ENCODE data around the gene RPS5. TPM values are rescaled to one million over a fixed set of nuclear protein-coding genes. Genes with fewer than 3 reads are reported as not detected.
"Not testable (repeated sequence)": the region's sequence is repeated elsewhere in the genome, so short reads cannot be mapped to it uniquely, and the experiment has no call there.

Gene RPS5
- total RNA-seq, 4 donors from 2014 or later: 1,292 to 2,917 (median 1,952) TPM

- no peak for DNase-seq
- no peak for TF ChIP-seq POLR2A (IDR thresholded peaks at IDR 0.05)
- no peaks in the 10 kb centered on the region for H3K9me3 ChIP-seq
- WGBS, 2 donors: 64 to 74% methylated on average over 4 of the region's 4 CpGs
- no peak overlapping the region for H3K27ac ChIP-seq
- intact Hi-C loops (cut with DNase I): no loop called here
- H3K27me3 ChIP-seq: no peaks in the 10 kb centered on the region
- H3K36me3 ChIP-seq: no peaks in the 10 kb centered on the region
- peaks cover 0 to 3% (median 0%) of the 10 kb centered on the region in 3 donors for H3K4me1 ChIP-seq
- H3K4me3 ChIP-seq: no peak overlapping the region
Measured at GRCh38 chr19:58374200-58374599, 12.9 kb upstream of the RPS5 start.

- DNase-seq; H3K4me3 ChIP-seq; H3K27me3 ChIP-seq; H3K27ac ChIP-seq; H3K36me3 ChIP-seq; intact Hi-C loops (cut with DNase I); H3K9me3 ChIP-seq: not testable (repeated sequence)
- H3K4me1 ChIP-seq: peaks cover 12 to 20% (median 14%) of the 10 kb centered on the region in 3 donors
- WGBS, 2 donors: 54 to 60% methylated on average over 4 to 6 of the region's 7 CpGs
Measured at GRCh38 chr19:58376724-58377123, 10.3 kb upstream of the RPS5 start.

GRCh38 chr19:58379246-58379645 is 7.8 kb upstream of the RPS5 start:
- intact Hi-C loops (cut with DNase I): no loop called here
- Histone ChIP-seq H3K27me3 (no peaks in the 10 kb centered on the region), H3K36me3 (no peaks in the 10 kb centered on the region), H3K27ac (no peak overlapping the region), H3K9me3 (no peaks in the 10 kb centered on the region), H3K4me1 (peaks cover 19 to 29% (median 19%) of the 10 kb centered on the region in 3 donors), H3K4me3 (peak overlapping the region in 1 of 4 donors; percentile 95)
- no peak for DNase-seq
- no peak for TF ChIP-seq CTCF (IDR thresholded peaks at IDR 0.05)
- no peak for TF ChIP-seq POLR2A (IDR thresholded peaks at IDR 0.05)
- WGBS, 2 donors: 80 to 100% methylated on average over 1 to 2 of the region's 6 CpGs

GRCh38 chr19:58380037-58380661 is 6.9 kb upstream of the RPS5 start:
- Histone ChIP-seq H3K27me3 (no peaks in the 10 kb centered on the region), H3K4me3 (peak overlapping the region; percentile 62 to 95 (median 65)), H3K9me3 (no peaks in the 10 kb centered on the region), H3K27ac (peak overlapping the region; percentile 89 to 96 (median 92)), H3K36me3 (no peaks in the 10 kb centered on the region), H3K4me1 (peaks cover 19 to 36% (median 19%) of the 10 kb centered on the region in 3 donors)
- 2 to 5% methylated on average over 22 to 24 of the region's 24 CpGs for WGBS, 2 donors
- TF ChIP-seq POLR2A (IDR thresholded peaks at IDR 0.05): no peak
- TF ChIP-seq CTCF (IDR thresholded peaks at IDR 0.05): no peak
- intact Hi-C loops (cut with DNase I): no loop called here
- DNase-seq: no peak

GRCh38 chr19:58380662-58381459 is 6.2 kb upstream of the RPS5 start, which contains the start of gene ZNF837:
TSS of gene ZNF837 (minus strand) at chr19:58381030. CDS start at chr19:58369332, 11,698 bp downstream.
- intact Hi-C loops (cut with DNase I): no loop called here
- 0% methylated on average over 13 to 17 of the region's 83 CpGs for WGBS, 2 donors

More at GRCh38 chr19:58380662-58381459, 6.2 kb upstream of the RPS5 start, which contains the start of gene ZNF837:
- Histone ChIP-seq H3K27ac (peak within 1 kb of the TSS; percentile 89 to 96 (median 92)), H3K9me3 (no peaks in the 10 kb centered on the region), H3K4me3 (peak within 1 kb of the TSS; percentile 62 to 95 (median 65)), H3K27me3 (no peaks in the 10 kb centered on the region), H3K36me3 (no peaks in the 10 kb centered on the region), H3K4me1 (peaks cover 26 to 43% (median 26%) of the 10 kb centered on the region in 3 donors)
- peak; percentile 93 for DNase-seq
- peak in 3 of 4 donors; percentile 82 to 91 (median 87) for TF ChIP-seq POLR2A (IDR thresholded peaks at IDR 0.05)
- TF ChIP-seq CTCF (IDR thresholded peaks at IDR 0.05): peak in 4 of 6 experiments; percentile 4 to 19 (median 14)
